ENCODE data around the gene CUX1.
"Not testable (repeated sequence)": the region's sequence is repeated elsewhere in the genome, so short reads cannot be mapped to it uniquely, and the experiment has no call there.

Gene CUX1

GRCh38 chr7:101817471-101818286 lies at the start of gene CUX1:
Gene CUX1 (plus strand): TSS chr7:101817626. CDS start chr7:101817640, 14 bp downstream.
- no peak for DNase-seq

GRCh38 chr7:101768280-101768679 lies 49.1 kb upstream of the CUX1 start:
- DNase-seq, result no peak

GRCh38 chr7:101770466-101770865 lies 47.0 kb upstream of the CUX1 start:
- no peak for DNase-seq

GRCh38 chr7:101772508-101773211 lies 44.8 kb upstream of the CUX1 start:
- no peak for DNase-seq

GRCh38 chr7:101775181-101775580 lies 42.2 kb upstream of the CUX1 start:
- no peak for DNase-seq

- no peak for DNase-seq
Observed at GRCh38 chr7:101778026-101778580, 39.3 kb upstream of the CUX1 start.

GRCh38 chr7:101779267-101779666 lies 38.2 kb upstream of the CUX1 start:
- DNase-seq, result no peak

- DNase-seq, result no peak
Observed at GRCh38 chr7:101780281-101780680, 37.1 kb upstream of the CUX1 start.

GRCh38 chr7:101781439-101781838 lies 36.0 kb upstream of the CUX1 start:
- DNase-seq, result no peak

GRCh38 chr7:101782476-101782875 lies 35.0 kb upstream of the CUX1 start:
- no peak for DNase-seq

GRCh38 chr7:101782896-101783295 lies 34.5 kb upstream of the CUX1 start:
- no peak for DNase-seq

- DNase-seq, result no peak
Observed at GRCh38 chr7:101783381-101784181, 33.8 kb upstream of the CUX1 start.

GRCh38 chr7:101784292-101785127 lies 32.9 kb upstream of the CUX1 start:
- no peak for DNase-seq

GRCh38 chr7:101787864-101788263 lies 29.6 kb upstream of the CUX1 start:
- DNase-seq, result no peak

- DNase-seq, result no peak
Observed at GRCh38 chr7:101788517-101788916, 28.9 kb upstream of the CUX1 start.

- DNase-seq, result no peak
Observed at GRCh38 chr7:101790566-101791293, 26.7 kb upstream of the CUX1 start.

GRCh38 chr7:101792051-101792681 lies 25.3 kb upstream of the CUX1 start:
- no peak for DNase-seq

GRCh38 chr7:101792682-101793071 lies 24.7 kb upstream of the CUX1 start:
- DNase-seq, result not testable (repeated sequence)

GRCh38 chr7:101795461-101795860 lies 22.0 kb upstream of the CUX1 start:
- DNase-seq, result no peak

- not testable (repeated sequence) for DNase-seq
Observed at GRCh38 chr7:101798173-101798572, 19.3 kb upstream of the CUX1 start.
